Fibroblast of skin of right quadriceps (primary cell): Measurements from ENCODE around the gene SLC22A16.

Source experiments
- DNase-seq: peaks from one replicate; pipeline ENCODE4 v3.0.0-alpha.2; 2013

Gene SLC22A16

DNA sequence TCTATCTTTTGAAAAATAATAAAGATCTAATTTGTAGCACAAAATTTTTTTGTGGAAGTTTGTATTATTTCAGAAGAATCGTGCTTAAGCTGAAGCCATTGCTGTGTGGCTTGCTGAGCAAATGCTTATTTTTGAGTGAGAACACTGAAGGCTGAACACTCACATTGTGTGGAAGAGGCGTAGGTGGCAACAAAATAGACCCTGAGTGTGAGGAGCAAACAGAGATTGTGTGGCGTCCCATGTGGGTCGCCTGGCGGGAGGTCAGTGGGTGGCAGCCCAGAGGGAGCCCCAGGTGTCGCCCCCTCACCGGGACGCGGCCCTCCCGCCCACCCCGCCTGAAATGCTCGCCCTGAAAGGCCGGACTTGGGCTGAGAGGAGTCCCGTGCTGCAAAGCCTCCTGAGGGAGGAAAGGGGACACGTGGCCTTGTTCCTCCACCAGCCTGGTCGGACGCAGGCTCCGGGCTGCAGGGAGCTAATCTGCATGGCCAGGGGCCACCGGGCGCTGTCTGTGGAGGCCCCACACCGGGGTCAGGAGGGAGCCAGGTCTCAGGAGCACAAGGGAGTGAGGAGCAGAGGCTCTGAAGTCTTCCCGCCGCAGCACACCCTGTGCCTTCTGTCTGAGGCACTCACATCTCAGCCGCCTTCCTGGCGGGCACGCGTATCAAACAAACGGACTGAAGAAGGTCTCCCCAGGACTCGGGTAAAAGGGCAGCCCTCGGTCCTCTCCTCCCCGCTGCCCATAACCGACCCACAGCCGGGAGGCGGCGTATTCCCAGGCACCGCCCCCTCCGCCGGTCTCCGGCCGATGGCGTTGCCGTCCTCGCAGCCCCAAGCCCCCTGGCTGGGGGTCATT lies 77.0 kb downstream of the SLC22A16 start:
- DNase-seq = no peak

DNA sequence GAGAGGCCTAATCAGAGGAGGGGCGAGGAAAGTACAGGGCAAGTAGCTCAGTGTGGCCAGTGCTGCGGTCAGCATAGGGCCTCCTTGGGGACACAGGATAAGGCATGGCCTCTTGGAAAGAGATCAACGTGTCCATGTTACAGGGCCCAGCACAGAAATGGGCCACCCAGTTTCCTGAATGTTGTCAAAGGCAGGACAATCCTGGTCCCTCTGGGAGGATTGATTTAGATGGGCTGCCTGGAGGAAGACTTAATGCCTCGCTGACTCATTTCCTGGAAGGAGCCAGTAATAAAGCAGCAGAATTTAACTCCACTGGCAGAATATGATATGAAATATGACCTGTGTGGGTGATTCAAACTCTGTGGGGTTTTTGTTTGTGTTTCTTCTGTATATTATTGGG lies 77.6 kb downstream of the SLC22A16 start:
- peak; percentile 44 for DNase-seq

DNA sequence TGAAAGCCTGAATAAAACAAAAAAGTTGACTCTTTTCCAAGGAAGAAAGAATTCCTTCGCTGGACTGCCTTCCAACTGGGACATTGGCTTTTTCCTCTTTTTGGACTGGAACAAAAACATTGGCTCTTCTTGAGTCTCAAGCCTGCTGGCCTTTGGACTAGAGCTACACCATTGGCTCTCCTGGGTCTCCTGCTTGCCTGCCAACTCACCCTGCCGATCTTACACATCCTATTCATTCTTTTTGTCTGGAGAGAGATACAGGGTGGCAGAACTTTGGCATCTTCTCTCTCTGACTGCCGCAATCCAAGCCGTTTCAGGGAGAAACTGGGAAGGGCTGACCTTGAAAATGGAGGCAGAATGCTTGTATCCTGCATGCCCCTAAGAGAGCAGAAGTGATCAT lies 81.2 kb downstream of the SLC22A16 start:
- no peak for DNase-seq

DNA sequence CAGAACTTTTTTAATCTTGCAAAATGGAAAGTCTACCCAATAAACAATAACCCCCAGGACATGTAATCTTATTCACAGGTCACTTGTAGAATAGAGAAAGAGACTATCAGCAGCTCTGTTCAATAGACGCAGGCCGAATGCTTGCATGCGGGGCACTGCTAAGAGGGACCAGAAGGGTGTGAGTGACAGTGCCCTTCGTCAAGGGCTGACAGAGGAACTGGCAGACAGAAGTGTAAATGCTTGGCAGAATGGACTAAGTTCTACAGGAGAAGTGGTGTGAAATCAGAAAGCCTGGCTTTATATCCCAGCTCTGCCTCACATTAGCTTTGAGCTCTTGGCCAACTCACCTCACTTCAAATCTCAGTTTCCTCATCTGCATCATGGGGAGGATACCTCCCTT lies 82.0 kb downstream of the SLC22A16 start:
- DNase-seq = no peak

DNA sequence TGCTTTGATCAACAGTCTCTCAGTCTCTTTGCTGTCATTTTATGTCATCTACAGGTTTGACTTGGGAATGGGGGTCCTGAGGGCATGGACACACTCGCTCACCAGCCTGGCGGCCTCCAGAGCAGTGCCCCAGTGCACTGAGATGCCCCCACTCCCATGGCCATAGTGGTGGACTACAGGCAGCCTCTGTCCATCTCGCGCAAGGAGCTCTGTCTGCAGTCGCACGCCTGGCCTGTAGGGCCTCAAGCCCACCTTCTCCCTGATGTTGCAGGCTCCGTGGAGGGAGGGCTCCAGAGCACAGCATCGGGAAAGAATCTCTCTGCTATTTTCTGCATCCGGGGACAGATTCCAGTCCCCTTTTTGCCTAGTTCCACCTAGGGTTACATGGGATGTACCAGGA lies 83.7 kb downstream of the SLC22A16 start:
- DNase-seq = no peak

DNA sequence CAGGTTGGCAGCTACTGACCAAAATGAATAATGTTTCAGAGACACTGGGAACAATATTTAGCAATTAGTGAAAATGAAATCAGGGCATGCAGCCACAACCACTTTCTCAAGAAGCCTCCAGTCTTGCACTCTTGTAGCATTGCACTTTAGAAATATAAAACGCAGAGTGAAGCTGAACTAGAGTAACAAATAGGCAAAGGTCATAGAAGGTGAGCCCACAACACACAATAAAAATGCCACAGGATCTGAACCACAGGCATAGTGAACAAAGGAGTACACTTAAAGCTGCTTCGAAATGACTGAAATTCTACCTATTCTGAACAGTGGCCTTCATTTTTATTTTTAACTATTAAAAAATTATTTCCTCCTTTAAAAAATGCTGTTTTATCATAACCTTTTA lies 86.0 kb downstream of the SLC22A16 start:
- no peak for DNase-seq

DNA sequence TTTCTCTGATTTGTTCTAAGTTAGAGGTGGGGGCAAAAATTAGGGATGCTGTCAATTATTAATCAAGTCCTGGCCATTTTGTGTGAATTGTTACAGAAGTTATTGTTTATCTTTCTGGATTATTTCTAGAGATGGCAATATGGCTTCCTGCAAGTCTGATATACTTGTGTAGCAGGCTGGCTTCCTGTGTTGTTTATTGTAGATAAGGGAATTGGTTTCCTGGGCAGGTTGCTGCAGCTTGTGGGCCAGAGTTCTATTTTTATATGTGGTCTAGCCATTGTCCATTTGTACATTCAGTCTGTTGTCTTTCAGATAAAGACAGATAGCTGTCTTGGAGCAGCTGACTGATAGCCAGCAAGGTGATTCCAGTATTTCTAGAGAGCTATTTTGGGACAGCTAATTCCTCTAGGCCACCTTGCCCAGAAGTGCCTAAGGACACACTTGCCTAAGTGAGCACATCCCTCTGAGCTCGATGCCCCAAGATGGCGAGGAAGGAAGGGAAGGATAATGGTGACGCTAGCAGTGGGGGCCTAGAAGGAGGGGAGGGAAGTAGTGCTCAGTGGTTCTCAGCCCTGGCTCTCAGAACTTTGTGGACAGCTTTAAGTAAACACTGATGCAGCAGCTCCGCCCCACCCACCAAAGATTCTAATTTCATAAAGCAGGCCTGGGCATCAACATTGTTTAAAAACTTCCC lies 86.6 kb downstream of the SLC22A16 start:
- no peak for DNase-seq

DNA sequence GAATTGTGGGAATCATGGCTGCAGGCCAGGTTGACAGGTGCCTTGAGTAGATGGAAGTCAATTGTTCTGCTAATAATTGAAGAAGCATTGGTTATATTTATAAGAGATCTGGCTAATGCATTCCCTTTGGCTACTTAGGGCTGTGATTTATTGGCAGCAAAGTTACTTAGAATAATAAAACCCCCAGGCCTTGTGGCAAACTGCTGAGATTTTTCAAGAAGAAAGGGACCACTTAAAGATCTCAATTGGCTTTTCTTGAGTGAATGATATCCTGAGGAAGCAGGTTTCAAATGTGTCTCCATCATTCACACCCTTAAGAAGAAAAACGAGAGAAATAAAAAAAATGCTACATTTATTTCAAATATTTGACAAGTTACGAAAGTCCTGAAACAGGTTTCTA lies 88.4 kb downstream of the SLC22A16 start:
- DNase-seq = no peak

DNA sequence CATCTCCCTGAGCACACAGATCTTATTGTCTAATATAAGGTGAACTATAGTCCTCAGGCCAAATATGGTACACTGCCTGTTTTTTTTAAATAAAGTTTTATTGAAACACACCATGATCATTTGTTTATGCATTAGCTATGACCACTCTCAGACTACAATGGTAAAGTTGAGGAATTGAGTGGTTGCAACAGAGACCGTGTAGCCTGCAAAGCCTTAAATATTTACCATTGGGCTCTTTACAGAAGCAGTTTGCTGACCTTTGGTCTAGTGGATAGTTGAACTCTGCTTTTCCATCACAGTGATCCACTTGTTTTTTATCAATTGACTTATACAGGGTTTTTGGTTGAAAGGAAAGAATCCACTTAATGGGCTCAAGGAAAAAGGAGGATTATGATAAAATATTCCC lies 91.0 kb downstream of the SLC22A16 start:
- no peak for DNase-seq

DNA sequence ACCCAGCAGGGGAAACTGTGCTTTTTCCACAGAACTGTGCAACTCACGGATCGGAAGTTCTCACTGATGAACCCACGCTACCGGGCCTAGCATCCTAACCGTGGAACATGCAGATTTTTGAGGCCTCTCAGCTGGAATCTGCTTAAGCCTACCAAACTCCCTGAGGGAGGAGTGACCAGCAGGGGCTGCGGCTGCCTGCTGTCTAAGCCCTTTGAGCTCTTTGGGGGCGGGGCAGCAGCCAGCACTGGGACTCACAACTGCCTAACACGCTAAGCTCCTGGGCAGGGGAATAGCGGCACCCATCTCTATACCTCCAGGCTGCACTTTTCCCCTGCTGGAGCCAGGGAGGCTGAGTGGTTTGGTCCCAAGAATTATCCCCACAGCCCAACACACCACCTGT lies 97.9 kb downstream of the SLC22A16 start:
- no peak for DNase-seq
